Glomerular visceral epithelial cell (primary cell): ENCODE results near the gene PNKD.
A peak's percentile ranks its signal among the peaks of the same experiment; 100 is the strongest.

Experiments used
- DNase-seq: peaks from one replicate; pipeline ENCODE4 v3.0.0-alpha.2; 2016; ENCODE audit errors: extremely low spot score

PNKD gene

GRCh38 chr2:218257390-218257981 is 12.8 kb upstream of the PNKD start:
- peak; percentile 34 for DNase-seq

GRCh38 chr2:218259099-218259961 is 11.0 kb upstream of the PNKD start:
- DNase-seq: peak; percentile 51

GRCh38 chr2:218260166-218260565 is 10.2 kb upstream of the PNKD start:
- DNase-seq: no peak

- peak; percentile 54 for DNase-seq
Observed at GRCh38 chr2:218260742-218261422, 9.4 kb upstream of the PNKD start, which contains the start of gene GPBAR1. Gene GPBAR1, plus strand, starts transcription at chr2:218261015. Its CDS starts 1,710 bp downstream, at chr2:218262725.

GRCh38 chr2:218261423-218262236 is 8.7 kb upstream of the PNKD start:
- no peak for DNase-seq

GRCh38 chr2:218262237-218262600 is 8.1 kb upstream of the PNKD start:
- no peak for DNase-seq

GRCh38 chr2:218262631-218263586 is 7.4 kb upstream of the PNKD start:
- DNase-seq: no peak

GRCh38 chr2:218263817-218264641 is 6.3 kb upstream of the PNKD start:
- DNase-seq: no peak

GRCh38 chr2:218264773-218265561 is 5.4 kb upstream of the PNKD start:
- DNase-seq: no peak

GRCh38 chr2:218265626-218266025 is 4.7 kb upstream of the PNKD start:
- no peak for DNase-seq

- no peak for DNase-seq
Observed at GRCh38 chr2:218266316-218266979, 3.9 kb upstream of the PNKD start.

GRCh38 chr2:218267259-218267658 is 3.1 kb upstream of the PNKD start:
- no peak for DNase-seq

GRCh38 chr2:218270721-218271486 is 585 bp downstream of the PNKD start:
- no peak for DNase-seq

GRCh38 chr2:218271487-218271797 is 1.1 kb downstream of the PNKD start:
- no peak for DNase-seq

- DNase-seq: no peak
Observed at GRCh38 chr2:218271865-218272530, 1.7 kb downstream of the PNKD start.

GRCh38 chr2:218272531-218273212 is 2.4 kb downstream of the PNKD start:
- peak; percentile 90 for DNase-seq
